ENCODE data around the gene RBM33. TPM values are rescaled to one million over a fixed set of nuclear protein-coding genes. Genes with fewer than 3 reads are reported as not detected.

RBM33 gene
- total and polyA plus RNA-seq, 2 of the 13 experiments (the other 11 are each of a cell fraction or from before 2014, with no cell fraction given), result 12.4 to 28.9 TPM

- TF ChIP-seq GABPB1 (CRISPR knock-in tag; IDR thresholded peaks at IDR 0.05), result peak; percentile 72; the same call in 1 of the 2 replicates
- TF ChIP-seq KLF11 (CRISPR knock-in tag; IDR thresholded peaks at IDR 0.05), result 0 out of 2 replicates have a peak, but pooled peaks have one; percentile 78
- no peak for TF ChIP-seq ZNF513 (CRISPR knock-in tag; conservative IDR thresholded peaks at IDR 0.05)
- 0 out of 2 replicates have a peak, but pooled peaks have one; percentile 29 for TF ChIP-seq HOXD1 (CRISPR knock-in tag; IDR thresholded peaks at IDR 0.05)
- peak; percentile 83 for TF ChIP-seq ZNF225 (CRISPR knock-in tag; IDR thresholded peaks at IDR 0.05)
- TF ChIP-seq ZNF10 (CRISPR knock-in tag; IDR thresholded peaks at IDR 0.05; ENCODE audit: borderline replicate concordance, low read depth), result no peak
- TF ChIP-seq HOXA3 (CRISPR knock-in tag; IDR thresholded peaks at IDR 0.05), result peak; percentile 96
- no peak for TF ChIP-seq MATR3 (CRISPR knock-in tag; IDR thresholded peaks at IDR 0.05)
- no peak for TF ChIP-seq ZNF616 (CRISPR knock-in tag; IDR thresholded peaks at IDR 0.05; ENCODE audit: low read depth)
- TF ChIP-seq NR2F1 (CRISPR knock-in tag; IDR thresholded peaks at IDR 0.05), result peak in 1 of 2 experiments; percentile 43; a peak in 1 of 4 replicates
- TF ChIP-seq ZNF282 (IDR thresholded peaks at IDR 0.05; ENCODE audit: partially characterized antibody), result no peak
- no peak for TF ChIP-seq SOX13 (IDR thresholded peaks at IDR 0.05)
- TF ChIP-seq SOX13 (CRISPR knock-in tag; conservative IDR thresholded peaks at IDR 0.05 in 1 of 2, IDR thresholded peaks at IDR 0.05 in 1 of 2), result peak in 1 of 2 experiments; percentile 12; a peak in 1 of 4 replicates
- TF ChIP-seq ZNF484 (CRISPR knock-in tag; IDR thresholded peaks at IDR 0.05; ENCODE audit: borderline replicate concordance, low read depth), result no peak
- TF ChIP-seq ZMYM3 (CRISPR knock-in tag; IDR thresholded peaks at IDR 0.05), result no peak
- TF ChIP-seq CCDC6 (CRISPR knock-in tag; IDR thresholded peaks at IDR 0.05), result peak; percentile 81
- peak; percentile 46; the same call in 1 of the 2 replicates for TF ChIP-seq PAX8 (CRISPR knock-in tag; IDR thresholded peaks at IDR 0.05; ENCODE audit: borderline replicate concordance)
- no peak for TF ChIP-seq PLSCR1 (CRISPR knock-in tag; IDR thresholded peaks at IDR 0.05; ENCODE audit: borderline replicate concordance)
- 0 out of 2 replicates have a peak, but pooled peaks have one; percentile 50 for TF ChIP-seq BRF2 (CRISPR knock-in tag; IDR thresholded peaks at IDR 0.05)
- TF ChIP-seq ELF4 (CRISPR knock-in tag; IDR thresholded peaks at IDR 0.05; ENCODE audit: borderline replicate concordance), result no peak
- TF ChIP-seq GPN1 (CRISPR knock-in tag; IDR thresholded peaks at IDR 0.05; ENCODE audit: borderline replicate concordance), result no peak
- no peak for TF ChIP-seq ZNF550 (CRISPR knock-in tag; IDR thresholded peaks at IDR 0.05; ENCODE audit: borderline replicate concordance)
- TF ChIP-seq ZBTB26 (CRISPR knock-in tag; IDR thresholded peaks at IDR 0.05; ENCODE audit: borderline replicate concordance), result peak; percentile 76
- TF ChIP-seq ZKSCAN1 (IDR thresholded peaks at IDR 0.05; ENCODE audit: low read length), result no peak
- TF ChIP-seq NR2C2 (CRISPR knock-in tag; IDR thresholded peaks at IDR 0.05; ENCODE audit: borderline replicate concordance), result peak; percentile 75
Measured at GRCh38 chr7:155644178-155644970, at the start of gene RBM33 (continued).
